Transverse colon (tissue), 4 donors: ENCODE measurements around the gene LGI4. TPM values are rescaled to one million over a fixed set of nuclear protein-coding genes. Genes with fewer than 3 reads are reported as not detected.
"Not testable (repeated sequence)": the region's sequence is repeated elsewhere in the genome, so short reads cannot be mapped to it uniquely, and the experiment has no call there.

Experiments
- DNase-seq: peaks from one replicate; pipeline ENCODE4 v3.0.0-alpha.2; 2019
- H3K27ac ChIP-seq, 4 donors: fragments of 200-600 bp; sonication (generic); 2 replicates each; pipeline ENCODE4 v1.5.1; 2016 to 2018; ENCODE audit warnings: inconsistent platforms in 4 of 4
- H3K27me3 ChIP-seq: fragments of 200-600 bp; sonication (generic); 2 replicates; pipeline ENCODE4 v1.5.1; 2017; ENCODE audit warnings: inconsistent platforms
- H3K36me3 ChIP-seq, 4 donors: fragments of 200-600 bp; sonication (generic); 2 replicates each; pipeline ENCODE4 v1.5.1; 2017 to 2019; ENCODE audit warnings: inconsistent platforms in 4 of 4
- H3K4me1 ChIP-seq, 4 donors: fragments of 200-600 bp; sonication (generic); 2 replicates each; pipeline ENCODE4 v1.5.1; 2017 to 2020; ENCODE audit warnings: inconsistent platforms in 4 of 4
- H3K4me3 ChIP-seq, 4 donors: fragments of 200-600 bp; sonication (generic); 1 replicate in 1 of 4; 2 replicates in 3 of 4; pipeline versions ENCODE4 v1.5.1 to v1.6.1; 2017 to 2019; ENCODE audit warnings: inconsistent platforms in 4 of 4
- H3K9me3 ChIP-seq, 2 donors: fragments of 200-600 bp; sonication (generic); 2 replicates each; pipeline ENCODE4 v1.5.1; 2017 to 2019; ENCODE audit warnings: inconsistent platforms in 2 of 2
- EP300 ChIP-seq: sonication (generic); formaldehyde crosslinking; IDR thresholded peaks from one replicate; pipeline ENCODE4 v1.6.1; 2017; ENCODE audit warnings: antibody characterized with exemption, low read depth
- POLR2A ChIP-seq: fragments of 450-650 bp; IDR thresholded peaks from one replicate; pipeline ENCODE4 v1.6.1; 2016; ENCODE audit warnings: antibody characterized with exemption, mild to moderate bottlenecking, moderate library complexity
- POLR2AphosphoS5 ChIP-seq, 3 donors: sonication (generic); formaldehyde crosslinking; IDR thresholded peaks; one replicate each; pipeline ENCODE4 v1.6.1; 2016; ENCODE audit warnings: antibody characterized with exemption in 3 of 3
- WGBS, 2 donors: methylation state at CpG; one replicate each; pipeline ENCODE4 v1.1.5; 2018; ENCODE audit warnings: low coverage in 1 of 2; 5-methylcytosine and 5-hydroxymethylcytosine counted together
- in situ Hi-C, 4 donors: fragments of 200-750 bp; cut with MboI; loops; one replicate each; pipeline versions ENCODE4 v1.15.0 to v1.15.1; 2017; ENCODE audit warnings: low sequenced_read_pairs in 3 of 4, low pct_ligation_motif_present in 1 of 4, low pct_unique_long_range_greater_than_20kb in 1 of 4
- intact Hi-C: fragments of 100-400 bp; cut with DNase I; formaldehyde crosslinking; loops from one replicate; pipeline ENCODE4 v1.15.1; 2023; ENCODE audit warnings: low total_unique reads
- total RNA-seq, 4 donors: library from RNA; depleted of rRNA; stranded (reverse); fragments of >200 nt; gene quantifications; one replicate each; pipeline ENCODE4 v1.1.0, GENCODE V29; 2016
- TF ChIP-seq, protein P1 (sequence below), 5 experiments: fragments of 200-600 bp in 3 of 5; fragments of 450-650 bp in 2 of 5; sonication (generic) in 3 of 5; IDR thresholded peaks; 1 replicate in 2 of 5; 2 replicates in 3 of 5; pipeline ENCODE4 v1.5.1; 2016 to 2017; ENCODE audit warnings: antibody characterized with exemption in 5 of 5, inconsistent platforms in 3 of 5, mild to moderate bottlenecking in 2 of 5, moderate library complexity in 1 of 5

LGI4 gene
- total RNA-seq, 4 donors from 2014 or later: 9.8 to 71.8 (median 25.9) TPM

DNA sequence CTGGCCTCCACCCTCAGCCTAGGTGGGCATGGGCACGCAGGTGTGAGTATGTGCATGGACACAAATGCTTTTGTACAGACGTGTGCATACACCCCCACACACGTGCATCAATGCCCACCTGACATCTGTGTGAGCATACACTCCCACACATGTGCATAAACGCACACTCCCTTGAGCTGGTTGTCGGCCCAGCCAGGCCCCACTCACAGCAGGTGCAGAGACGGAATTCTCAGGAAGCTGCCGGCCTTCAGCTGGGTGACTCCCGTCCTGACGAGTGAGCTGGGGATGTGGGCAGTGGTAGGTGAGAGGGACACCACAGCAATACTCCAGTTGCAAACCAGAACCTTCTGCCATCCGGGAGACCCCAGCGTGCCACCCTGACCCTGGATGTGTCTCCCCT, 1.0 kb downstream of the LGI4 start:
- DNase-seq: no peak
- Histone ChIP-seq H3K36me3 (no peaks in the 10 kb centered on the region), H3K4me1 (peaks cover 21 to 57% (median 37%) of the 10 kb centered on the region in 4 donors), H3K27ac (peak overlapping the region; percentile 55 to 91 (median 76)), H3K27me3 (no peaks in the 10 kb centered on the region), H3K9me3 (no peaks in the 10 kb centered on the region), H3K4me3 (no peak overlapping the region)
- intact Hi-C loops (no loop called here), in situ Hi-C loops (no loop called here)
- WGBS, 2 donors: 78% methylated on average over 11 of the region's 11 CpGs; no CpG with 5 or more reads in 1 of the 2 donors
- TF ChIP-seq POLR2AphosphoS5 (IDR thresholded peaks at IDR 0.05) (no peak), EP300 (no peak), POLR2A (no peak)
- TF ChIP-seq, protein P1, sequence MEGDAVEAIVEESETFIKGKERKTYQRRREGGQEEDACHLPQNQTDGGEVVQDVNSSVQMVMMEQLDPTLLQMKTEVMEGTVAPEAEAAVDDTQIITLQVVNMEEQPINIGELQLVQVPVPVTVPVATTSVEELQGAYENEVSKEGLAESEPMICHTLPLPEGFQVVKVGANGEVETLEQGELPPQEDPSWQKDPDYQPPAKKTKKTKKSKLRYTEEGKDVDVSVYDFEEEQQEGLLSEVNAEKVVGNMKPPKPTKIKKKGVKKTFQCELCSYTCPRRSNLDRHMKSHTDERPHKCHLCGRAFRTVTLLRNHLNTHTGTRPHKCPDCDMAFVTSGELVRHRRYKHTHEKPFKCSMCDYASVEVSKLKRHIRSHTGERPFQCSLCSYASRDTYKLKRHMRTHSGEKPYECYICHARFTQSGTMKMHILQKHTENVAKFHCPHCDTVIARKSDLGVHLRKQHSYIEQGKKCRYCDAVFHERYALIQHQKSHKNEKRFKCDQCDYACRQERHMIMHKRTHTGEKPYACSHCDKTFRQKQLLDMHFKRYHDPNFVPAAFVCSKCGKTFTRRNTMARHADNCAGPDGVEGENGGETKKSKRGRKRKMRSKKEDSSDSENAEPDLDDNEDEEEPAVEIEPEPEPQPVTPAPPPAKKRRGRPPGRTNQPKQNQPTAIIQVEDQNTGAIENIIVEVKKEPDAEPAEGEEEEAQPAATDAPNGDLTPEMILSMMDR (IDR thresholded peaks at IDR 0.05): no peak

DNA sequence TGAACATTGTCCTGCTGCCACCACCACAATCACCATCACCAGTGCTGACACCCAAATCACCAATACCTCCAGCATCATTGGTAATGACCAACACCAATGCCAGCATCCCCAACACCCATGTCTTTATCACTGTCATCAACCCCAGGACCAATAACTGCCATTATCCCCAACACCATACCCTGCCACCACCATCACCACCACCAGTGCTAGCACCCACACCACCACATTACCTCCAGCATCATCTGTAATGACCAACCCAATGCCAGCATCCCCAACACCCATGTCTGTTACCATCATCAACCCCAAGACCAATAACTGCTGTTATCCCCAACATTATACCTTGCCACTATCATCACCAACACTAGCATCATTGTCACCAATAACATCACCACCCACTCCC, 2.6 kb downstream of the LGI4 start:
- no peak for DNase-seq
- Histone ChIP-seq H3K36me3 (no peaks in the 10 kb centered on the region), H3K4me3 (no peak overlapping the region), H3K27ac (peak overlapping the region in 1 of 4 donors; percentile 92), H3K27me3 (no peaks in the 10 kb centered on the region), H3K9me3 (no peaks in the 10 kb centered on the region), H3K4me1 (peaks cover 23 to 58% (median 41%) of the 10 kb centered on the region in 4 donors)
- TF ChIP-seq, protein P1 (IDR thresholded peaks at IDR 0.05): no peak
- no peak for TF ChIP-seq POLR2AphosphoS5 (IDR thresholded peaks at IDR 0.05)
- TF ChIP-seq POLR2A: no peak
- TF ChIP-seq EP300: no peak
- intact Hi-C loops: no loop called here
- in situ Hi-C loops: no loop called here

DNA sequence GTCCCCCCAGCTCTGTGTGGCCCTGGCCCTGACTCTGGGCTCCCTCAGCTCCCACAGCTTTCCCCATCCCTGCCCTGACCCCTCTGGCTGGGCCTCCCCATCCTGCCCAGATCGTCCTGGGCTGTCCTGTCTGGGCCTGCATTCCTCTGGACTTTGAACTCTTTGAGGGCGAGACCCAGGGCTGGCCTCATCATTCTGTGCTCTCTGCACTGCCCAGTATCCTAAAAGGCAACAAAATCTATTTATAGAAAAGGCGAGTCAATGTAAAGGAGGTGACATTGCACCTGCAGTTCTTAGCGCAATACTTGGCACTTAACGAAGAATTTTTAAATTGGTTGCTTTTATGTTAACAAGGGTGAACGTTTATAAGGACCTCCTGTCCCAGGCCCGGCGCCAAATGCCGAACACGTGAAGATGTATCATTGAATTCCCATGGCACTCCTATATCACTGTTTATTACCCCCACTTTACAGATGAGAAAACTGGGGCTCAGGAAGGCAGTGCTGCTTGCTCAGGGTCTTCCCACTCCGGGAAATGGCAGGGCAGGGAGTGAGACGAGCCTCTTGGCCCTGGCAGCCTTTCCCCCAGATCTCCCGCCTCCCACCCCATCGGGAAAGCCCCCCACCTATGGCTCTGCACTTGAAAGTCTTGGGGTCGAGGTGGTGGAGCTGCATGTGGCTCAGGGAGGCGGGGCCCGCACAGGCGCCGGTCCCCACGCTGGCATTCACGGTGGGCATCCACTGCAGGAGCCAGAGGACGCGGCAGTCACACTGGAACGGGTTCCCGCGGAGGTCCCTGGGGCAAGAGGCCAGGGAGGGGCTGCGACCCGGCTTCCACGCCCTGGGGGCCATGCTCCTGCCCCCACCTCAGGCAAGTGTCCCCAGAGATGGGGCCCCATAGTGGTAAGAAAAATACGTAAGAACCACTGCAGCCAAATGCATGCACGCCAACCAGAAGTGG, 3.8 kb downstream of the LGI4 start:
- DNase-seq: peak; percentile 90
- H3K4me3 ChIP-seq: no peak overlapping the region
- WGBS, 2 donors: 52 to 64% methylated on average over 7 to 21 of the region's 31 CpGs
- H3K4me1 ChIP-seq: peaks cover 20 to 58% (median 42%) of the 10 kb centered on the region in 4 donors
- intact Hi-C loops: no loop called here
- TF ChIP-seq POLR2AphosphoS5 (IDR thresholded peaks at IDR 0.05) (peak in 2 of 3 donors; percentile 77 to 78), EP300 (peak; percentile 97), POLR2A (peak; percentile 22)
- TF ChIP-seq, protein P1 (IDR thresholded peaks at IDR 0.05): no peak
- in situ Hi-C loops: no loop called here
- peak overlapping the region; percentile 84 to 92 (median 89) for H3K27ac ChIP-seq
- no peaks in the 10 kb centered on the region for H3K27me3 ChIP-seq
- no peaks in the 10 kb centered on the region for H3K36me3 ChIP-seq
- no peaks in the 10 kb centered on the region for H3K9me3 ChIP-seq

DNA sequence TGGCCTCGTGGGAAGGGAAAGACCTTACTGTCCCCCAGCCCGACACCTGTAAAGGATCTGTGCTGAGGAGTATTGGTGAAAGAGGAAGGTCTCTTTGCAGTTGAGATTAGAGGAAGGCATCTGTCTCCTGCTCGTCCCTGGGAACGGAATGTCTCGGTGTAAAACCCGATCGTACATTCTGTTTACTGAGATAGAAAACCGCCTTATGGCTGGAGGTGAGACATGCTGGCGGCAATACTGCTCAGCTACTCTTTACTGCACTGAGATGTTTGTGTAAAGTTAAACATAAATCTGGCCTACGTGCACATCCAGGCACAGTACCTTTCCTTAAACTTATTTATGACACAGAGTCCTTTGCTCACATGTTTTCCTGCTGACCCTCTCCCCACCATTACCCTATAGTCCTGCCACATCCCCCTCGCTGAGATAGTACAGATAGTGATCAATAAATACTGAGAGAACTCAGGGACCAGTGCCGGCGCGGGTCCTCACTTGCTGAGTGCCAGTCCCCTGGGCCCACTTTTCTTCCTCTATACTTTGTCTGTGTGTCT, 5.1 kb downstream of the LGI4 start:
- WGBS, 2 donors: 27 to 34% methylated on average over 3 to 14 of the region's 14 CpGs
- H3K9me3 ChIP-seq, in situ Hi-C loops, H3K27me3 ChIP-seq, H3K4me3 ChIP-seq, intact Hi-C loops, H3K36me3 ChIP-seq: not testable (repeated sequence)
- Histone ChIP-seq H3K4me1 (peaks cover 20 to 65% (median 44%) of the 10 kb centered on the region in 4 donors), H3K27ac (peak overlapping the region; percentile 84 to 92 (median 89))
- DNase-seq: peak; percentile 67
- TF ChIP-seq EP300 (peak; percentile 99), POLR2AphosphoS5 (IDR thresholded peaks at IDR 0.05) (peak in 2 of 3 donors; percentile 74 to 83), POLR2A (peak; percentile 63)
